ENCODE data around the gene MYO1B. TPM values are rescaled to one million over a fixed set of nuclear protein-coding genes. Genes with fewer than 3 reads are reported as not detected.

Gene MYO1B
- total RNA-seq, 1 experiment from 2014 or later: 93.0 TPM

- Histone ChIP-seq H3K27me3 (ENCODE audit: low read length) (no peaks in the 10 kb centered on the region), H3K9me3 (ENCODE audit: low read length) (no peaks in the 10 kb centered on the region), H2AFZ (ENCODE audit: low read length) (no peak overlapping the region), H3K36me3 (ENCODE audit: low read depth, low read length) (peaks cover 31% of the 10 kb centered on the region), H3F3A (ENCODE audit: low read length, unreplicated experiment) (no peaks in the 10 kb centered on the region), H4K20me1 (ENCODE audit: low read length) (no peaks in the 10 kb centered on the region), H3K4me1 (ENCODE audit: insufficient read depth, low read length) (peaks cover 10% of the 10 kb centered on the region), H3K4me2 (ENCODE audit: low read length) (no peak overlapping the region), H3K79me2 (ENCODE audit: low read length) (peaks cover 58% of the 10 kb centered on the region), H3K27ac (ENCODE audit: low read length) (no peak overlapping the region), H3K4me3 (ENCODE audit: low read length) (no peak overlapping the region), H3K9me2 (replicated peaks; ENCODE audit: low read length) (no peaks in the 10 kb centered on the region), H3K9ac (ENCODE audit: low read length) (no peak overlapping the region)
- no peak for ATAC-seq
- TF ChIP-seq EZH2 (IDR thresholded peaks at IDR 0.05; ENCODE audit: low read length, unreplicated experiment) (no peak), CTCF (conservative IDR thresholded peaks at IDR 0.05; ENCODE audit: low read depth, low read length) (no peak), EZH2phosphoT487 (IDR thresholded peaks at IDR 0.05; ENCODE audit: borderline replicate concordance, low read length) (no peak)
- intact Hi-C loops (cut with micrococcal nuclease): no loop called here
- no TSS peak for BruUV-seq (replicated peaks)
- no peak for DNase-seq
- POLR2A ChIA-PET (ENCODE audit: unreplicated experiment): no interaction called here
- CTCF ChIA-PET: no interaction called here
Measured at GRCh38 chr2:191325651-191326365, 80.6 kb downstream of the MYO1B start.

GRCh38 chr2:191327484-191327883, 82.3 kb downstream of the MYO1B start:
- H3K4me1 ChIP-seq (ENCODE audit: insufficient read depth, low read length): no peaks in the 10 kb centered on the region
- peaks cover 39% of the 10 kb centered on the region for H3K36me3 ChIP-seq (ENCODE audit: low read depth, low read length)
- H3K4me3 ChIP-seq (ENCODE audit: low read length): no peak overlapping the region
- no TSS peak for BruUV-seq (replicated peaks)
- H3K27ac ChIP-seq (ENCODE audit: low read length): no peak overlapping the region
- H3K9ac ChIP-seq (ENCODE audit: low read length): no peak overlapping the region
- no peaks in the 10 kb centered on the region for H3K9me3 ChIP-seq (ENCODE audit: low read length)
- no peak overlapping the region for H2AFZ ChIP-seq (ENCODE audit: low read length)
- peaks cover 43% of the 10 kb centered on the region for H3K79me2 ChIP-seq (ENCODE audit: low read length)
- no peak for TF ChIP-seq EZH2phosphoT487 (IDR thresholded peaks at IDR 0.05; ENCODE audit: borderline replicate concordance, low read length)
- no peak for TF ChIP-seq EZH2 (IDR thresholded peaks at IDR 0.05; ENCODE audit: low read length, unreplicated experiment)
- TF ChIP-seq CTCF (conservative IDR thresholded peaks at IDR 0.05; ENCODE audit: low read depth, low read length): no peak
- intact Hi-C loops (cut with micrococcal nuclease): no loop called here
- DNase-seq: no peak
- H4K20me1 ChIP-seq (ENCODE audit: low read length): no peaks in the 10 kb centered on the region
- H3K9me2 ChIP-seq (replicated peaks; ENCODE audit: low read length): no peaks in the 10 kb centered on the region
- ATAC-seq: no peak
- no peak overlapping the region for H3K4me2 ChIP-seq (ENCODE audit: low read length)
- POLR2A ChIA-PET (ENCODE audit: unreplicated experiment): no interaction called here
- CTCF ChIA-PET: no interaction called here
- no peaks in the 10 kb centered on the region for H3F3A ChIP-seq (ENCODE audit: low read length, unreplicated experiment)
- H3K27me3 ChIP-seq (ENCODE audit: low read length): no peaks in the 10 kb centered on the region

GRCh38 chr2:191328150-191328809, 83.1 kb downstream of the MYO1B start:
- no peak overlapping the region for H3K27ac ChIP-seq (ENCODE audit: low read length)
- H4K20me1 ChIP-seq (ENCODE audit: low read length): no peaks in the 10 kb centered on the region
- peaks cover 35% of the 10 kb centered on the region for H3K79me2 ChIP-seq (ENCODE audit: low read length)
- TF ChIP-seq CTCF (conservative IDR thresholded peaks at IDR 0.05; ENCODE audit: low read depth, low read length) (no peak), EZH2 (IDR thresholded peaks at IDR 0.05; ENCODE audit: low read length, unreplicated experiment) (no peak), EZH2phosphoT487 (IDR thresholded peaks at IDR 0.05; ENCODE audit: borderline replicate concordance, low read length) (no peak)
- intact Hi-C loops (cut with micrococcal nuclease): no loop called here
- ChIA-PET POLR2A (ENCODE audit: unreplicated experiment) (interaction anchor here (0.5 to 0.7 kb wide), 2 partner anchors 879 to 1692 kb away, joined by 3 to 4 read pairs; no protein-coding TSS in a partner anchor), CTCF (no interaction called here)
- no peaks in the 10 kb centered on the region for H3K4me1 ChIP-seq (ENCODE audit: insufficient read depth, low read length)
- no peak overlapping the region for H3K9ac ChIP-seq (ENCODE audit: low read length)
- no peaks in the 10 kb centered on the region for H3K9me2 ChIP-seq (replicated peaks; ENCODE audit: low read length)
- H2AFZ ChIP-seq (ENCODE audit: low read length): no peak overlapping the region
- H3K4me2 ChIP-seq (ENCODE audit: low read length): no peak overlapping the region
- H3K9me3 ChIP-seq (ENCODE audit: low read length): no peaks in the 10 kb centered on the region
- peaks cover 43% of the 10 kb centered on the region for H3K36me3 ChIP-seq (ENCODE audit: low read depth, low read length)
- H3F3A ChIP-seq (ENCODE audit: low read length, unreplicated experiment): no peaks in the 10 kb centered on the region
- DNase-seq (no peak), ATAC-seq (no peak)
- no peak overlapping the region for H3K4me3 ChIP-seq (ENCODE audit: low read length)
- BruUV-seq (replicated peaks): no TSS peak
- H3K27me3 ChIP-seq (ENCODE audit: low read length): no peaks in the 10 kb centered on the region

All from PC-3 (cell line).